NB4 (cell line): ENCODE results near the gene CHRDL2.

Source experiments
- CTCF ChIP-seq: IDR thresholded peaks from one replicate; pipeline ENCODE4 v1.5.1; 2012; ENCODE audit warnings: low read depth, low read length
- MAX ChIP-seq: IDR thresholded peaks from 2 replicates; pipeline ENCODE4 v1.6.1; 2011; ENCODE audit warnings: low read depth, low read length
- POLR2A ChIP-seq: IDR thresholded peaks from 2 replicates; pipeline ENCODE4 v1.6.1; 2011; ENCODE audit warnings: mild to moderate bottlenecking; ENCODE audit not compliant: insufficient read length; ENCODE audit errors: extremely low read depth

GRCh38 chr11:74743640-74744039 is 12.4 kb upstream of the CHRDL2 start:
- no peak for TF ChIP-seq CTCF
- no peak for TF ChIP-seq POLR2A
- TF ChIP-seq MAX, result no peak
